Measurements from ENCODE around the gene ST6GALNAC4. TPM values are rescaled to one million over a fixed set of nuclear protein-coding genes. Genes with fewer than 3 reads are reported as not detected.
A peak's percentile ranks its signal among the peaks of the same experiment; 100 is the strongest.

ST6GALNAC4 gene
- polyA plus RNA-seq, 1 of the 3 experiments (the other 2 are of a cell fraction): 30.2 TPM

GRCh38 chr9:127937056-127937387 is 20.2 kb upstream of the ST6GALNAC4 start:
- Histone ChIP-seq H3K79me2 (ENCODE audit: insufficient read depth) (peaks cover 46% of the 10 kb centered on the region), H3K4me3 (ENCODE audit: low read depth in 2 of 2, low read length in 1 of 2) (peak overlapping the region; percentile 78 to 95), H3K36me3 (replicated peaks in 1 of 2; ENCODE audit: control insufficient read depth in 1 of 2, insufficient read depth in 2 of 2, low read length in 1 of 2) (peaks cover 3 to 24% of the 10 kb centered on the region in 2 experiments), H3F3A (replicated peaks; ENCODE audit: insufficient read depth) (peaks cover under 1% of the 10 kb centered on the region), H3K4me2 (peak overlapping the region; percentile 91), H3K27me3 (ENCODE audit: insufficient read depth) (no peaks in the 10 kb centered on the region), H3K27ac (ENCODE audit: low read depth in 2 of 2, low read length in 1 of 2) (peak overlapping the region; percentile 71 to 77), H3K9ac (peak overlapping the region; percentile 86), H2AFZ (ENCODE audit: low read depth) (no peak overlapping the region), H4K20me1 (ENCODE audit: insufficient read depth) (0 out of 2 replicates have a peak, but pooled peaks cover 6% of the 10 kb centered on the region), H3K9me3 (no peaks in the 10 kb centered on the region), H3K9me2 (no peaks in the 10 kb centered on the region), H3K4me1 (ENCODE audit: control insufficient read depth in 1 of 2, insufficient read depth in 2 of 2, low read depth in 1 of 2, low read length in 1 of 2) (peaks cover 12 to 38% of the 10 kb centered on the region in 2 experiments)
- no peak for TF ChIP-seq NRF1 (IDR thresholded peaks at IDR 0.05; ENCODE audit: low read depth, low read length)
- TF ChIP-seq, protein P1, sequence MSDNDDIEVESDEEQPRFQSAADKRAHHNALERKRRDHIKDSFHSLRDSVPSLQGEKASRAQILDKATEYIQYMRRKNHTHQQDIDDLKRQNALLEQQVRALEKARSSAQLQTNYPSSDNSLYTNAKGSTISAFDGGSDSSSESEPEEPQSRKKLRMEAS (IDR thresholded peaks at IDR 0.05; ENCODE audit: low read depth): no peak
- no peak for TF ChIP-seq YY1 (IDR thresholded peaks at IDR 0.05; ENCODE audit: low read depth)
- no peak for TF ChIP-seq JUND (IDR thresholded peaks at IDR 0.05)
- no peak for TF ChIP-seq ELF1 (IDR thresholded peaks at IDR 0.05)
- TF ChIP-seq SIN3A (IDR thresholded peaks at IDR 0.05; ENCODE audit: borderline replicate concordance, low read depth, low read length): no peak
- no peak for TF ChIP-seq MXI1 (IDR thresholded peaks at IDR 0.05; ENCODE audit: low read depth, low read length)
- TF ChIP-seq FOSL2 (IDR thresholded peaks at IDR 0.05; ENCODE audit: borderline replicate concordance, low read depth): no peak
- no peak for TF ChIP-seq TAF1 (IDR thresholded peaks at IDR 0.05; ENCODE audit: borderline replicate concordance, low read depth, low read length)
- no peak for TF ChIP-seq USF1 (IDR thresholded peaks at IDR 0.05; ENCODE audit: borderline replicate concordance, low read depth)
- TF ChIP-seq, protein P2, sequence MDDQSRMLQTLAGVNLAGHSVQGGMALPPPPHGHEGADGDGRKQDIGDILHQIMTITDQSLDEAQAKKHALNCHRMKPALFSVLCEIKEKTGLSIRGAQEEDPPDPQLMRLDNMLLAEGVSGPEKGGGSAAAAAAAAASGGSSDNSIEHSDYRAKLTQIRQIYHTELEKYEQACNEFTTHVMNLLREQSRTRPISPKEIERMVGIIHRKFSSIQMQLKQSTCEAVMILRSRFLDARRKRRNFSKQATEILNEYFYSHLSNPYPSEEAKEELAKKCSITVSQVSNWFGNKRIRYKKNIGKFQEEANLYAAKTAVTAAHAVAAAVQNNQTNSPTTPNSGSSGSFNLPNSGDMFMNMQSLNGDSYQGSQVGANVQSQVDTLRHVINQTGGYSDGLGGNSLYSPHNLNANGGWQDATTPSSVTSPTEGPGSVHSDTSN (IDR thresholded peaks at IDR 0.05): no peak
- no peak for TF ChIP-seq FOXJ3 (CRISPR knock-in tag; IDR thresholded peaks at IDR 0.05)
- TF ChIP-seq IRF3 (IDR thresholded peaks at IDR 0.05; ENCODE audit: low read depth, low read length): no peak
- TF ChIP-seq RCOR1 (IDR thresholded peaks at IDR 0.05; ENCODE audit: low read length): no peak
- no peak for TF ChIP-seq CHD2 (IDR thresholded peaks at IDR 0.05; ENCODE audit: low read length, partially characterized antibody)
- TF ChIP-seq GABPA (IDR thresholded peaks at IDR 0.05; ENCODE audit: low read depth): no peak
- no peak for DNase-seq
- ChIA-PET CTCF (interaction anchor here (0.7 to 10.3 kb wide), 6 partner anchors 16 to 357 kb away, joined by 3 to 219 read pairs (median 4); no protein-coding TSS in a partner anchor), POLR2A (no interaction called here)
- WGBS (ENCODE audit: low lambda C conversion rate): 4% methylated on average over 5 of the region's 7 CpGs
